HCT116 (cell line): ENCODE data around the gene SYNE1.

ENCODE experiments used
- ATF3 ChIP-seq: IDR thresholded peaks from 2 replicates; pipeline ENCODE4 v1.6.1; 2012
- CTCF ChIP-seq, 3 experiments: fragments of 200-600 bp in 1 of 3; sonication (generic) in 1 of 3; IDR thresholded peaks in 2 of 3; conservative IDR thresholded peaks in 1 of 3; 2 replicates each; pipeline ENCODE4 v1.5.1; 2012 to 2017; ENCODE audit warnings: low read depth in 2 of 3, low read length in 2 of 3, antibody characterized with exemption in 1 of 3, borderline replicate concordance in 1 of 3, control low read depth in 1 of 3, mild to moderate bottlenecking in 1 of 3, mixed read lengths in 1 of 3, mixed run types in 1 of 3, moderate library complexity in 1 of 3; ENCODE audit not compliant: insufficient read depth in 1 of 3
- ELF1 ChIP-seq: IDR thresholded peaks from 2 replicates; pipeline ENCODE4 v1.6.1; 2012; ENCODE audit warnings: low read depth, borderline replicate concordance
- EZH2 ChIP-seq: fragments of 200-600 bp; sonication (generic); IDR thresholded peaks from 2 replicates; pipeline ENCODE4 v1.6.1; 2017; ENCODE audit warnings: antibody characterized with exemption, mixed run types
- EZH2phosphoT487 ChIP-seq: fragments of 200-600 bp; IDR thresholded peaks from 2 replicates; pipeline ENCODE4 v1.6.1; 2018; ENCODE audit warnings: antibody characterized with exemption, borderline replicate concordance
- MAX ChIP-seq: IDR thresholded peaks from 2 replicates; pipeline ENCODE4 v1.6.1; 2012
- POLR2A ChIP-seq: IDR thresholded peaks from 2 replicates; pipeline ENCODE4 v1.7.0; 2011; ENCODE audit warnings: borderline replicate concordance; ENCODE audit not compliant: insufficient read depth, insufficient read length; ENCODE audit errors: extremely low read depth
- POLR2AphosphoS5 ChIP-seq: IDR thresholded peaks from 2 replicates; pipeline ENCODE4 v1.6.1; 2011; ENCODE audit warnings: mild to moderate bottlenecking, low read depth, low read length, moderate library complexity
- SIN3A ChIP-seq: IDR thresholded peaks from 2 replicates; pipeline ENCODE4 v1.6.1; 2012; ENCODE audit warnings: low read depth
- YY1 ChIP-seq: IDR thresholded peaks from 2 replicates; pipeline ENCODE4 v1.6.1; 2011; ENCODE audit warnings: low read length, low read depth, moderate library complexity, mild to moderate bottlenecking; ENCODE audit not compliant: insufficient replicate concordance; ENCODE audit errors: extremely low read depth
- ZNF274 ChIP-seq: fragments of 200-500 bp; sonication (Bioruptor generic); IDR thresholded peaks from 2 replicates; pipeline ENCODE4 v1.6.1; 2014; ENCODE audit warnings: mild to moderate bottlenecking, low read depth, low read length, inconsistent platforms

- TF ChIP-seq CTCF (IDR thresholded peaks at IDR 0.05 in 2 of 3, conservative IDR thresholded peaks at IDR 0.05 in 1 of 3; ENCODE audit: borderline replicate concordance in 1 of 3, insufficient read depth in 1 of 3, low read depth in 2 of 3, low read length in 2 of 3), result no peak
- no peak for TF ChIP-seq ELF1
- TF ChIP-seq POLR2A, result no peak
- TF ChIP-seq POLR2AphosphoS5, result no peak
- TF ChIP-seq MAX, result no peak
- no peak for TF ChIP-seq EZH2phosphoT487
- TF ChIP-seq ZNF274, result no peak
- no peak for TF ChIP-seq YY1
- TF ChIP-seq EZH2, result no peak
- no peak for TF ChIP-seq SIN3A
- no peak for TF ChIP-seq ATF3
Measured at GRCh38 chr6:152594701-152595100, 42.5 kb downstream of the SYNE1 start.
